Left lung (tissue), 10 donors: ENCODE results near the gene AKIP1. TPM values are rescaled to one million over a fixed set of nuclear protein-coding genes. Genes with fewer than 3 reads are reported as not detected.

Source experiments
- ATAC-seq: fragments of 200-7000 bp; cut with Tn5 transposase; one replicate; pipeline ENCODE4 v1.9.1; 2020; ENCODE audit warnings: moderate library complexity
- DNase-seq, 4 donors: peaks; one replicate each; pipeline ENCODE4 v3.0.0-alpha.2; 2013 to 2020
- H3K27ac ChIP-seq, 2 donors: fragments of 200-600 bp; sonication (generic) in 1 of 2; one replicate each; pipeline versions ENCODE4 v1.5.0 to v1.8.0; 2020 to 2021
- H3K27me3 ChIP-seq, 2 donors: fragments of 200-600 bp; sonication (generic) in 1 of 2; one replicate each; pipeline versions ENCODE4 v1.5.0 to v1.8.0; 2020 to 2021
- H3K36me3 ChIP-seq, 2 donors: fragments of 200-600 bp; sonication (generic) in 1 of 2; one replicate each; pipeline versions ENCODE4 v1.5.0 to v1.8.0; 2020 to 2021
- H3K4me1 ChIP-seq, 2 donors: fragments of 200-600 bp; one replicate each; pipeline ENCODE4 v1.8.0; 2021
- H3K4me3 ChIP-seq, 2 donors: fragments of 200-600 bp; sonication (generic) in 1 of 2; one replicate each; pipeline versions ENCODE4 v1.5.0 to v1.8.0; 2020 to 2021; ENCODE audit warnings: mild to moderate bottlenecking in 1 of 2
- H3K9me3 ChIP-seq, 2 donors: fragments of 200-600 bp; sonication (generic) in 1 of 2; one replicate each; pipeline versions ENCODE4 v1.5.0 to v1.8.0; 2020 to 2021
- CTCF ChIP-seq, 2 donors: fragments of 200-600 bp; sonication (generic) in 1 of 2; IDR thresholded peaks; one replicate each; pipeline versions ENCODE4 v1.5.0 to v1.8.0; 2021; ENCODE audit warnings: antibody characterized with exemption in 2 of 2
- intact Hi-C, 2 donors: fragments of 100-400 bp; cut with DNase I; formaldehyde crosslinking; loops; one replicate each; pipeline versions ENCODE4 v1.11.2 to v1.14.2; 2022
- polyA plus RNA-seq, 6 donors: library from polyadenylated mRNA; unstranded; fragments of 120-200 nt; gene quantifications; one replicate each; pipeline ENCODE4 v1.2.1, GENCODE V29; 2013; ENCODE audit not compliant: insufficient read length in 6 of 6
- total RNA-seq, 2 donors: library from RNA; stranded (reverse); fragmentation: NEBNext Ultra II Directional; extraction: Animal tissue kit (Norgen Biotek cat#: 25700); gene quantifications; one replicate each; pipeline ENCODE4 v1.2.1, GENCODE V29; 2021
- donor health status: DM: no; HTN: yes; CAD: no.
- donor health status: DM: no; HTN: no; CAD: no.

Gene AKIP1
- total and polyA plus RNA-seq, 8 donors: 20.1 to 29.1 (median 22.5) TPM

GRCh38 chr11:8964324-8965320 is 53.6 kb downstream of the AKIP1 start, which contains the start of gene TMEM9B:
Gene TMEM9B (minus strand): TSS chr11:8964442. CDS start chr11:8964313, 129 bp downstream.
- no peaks in the 10 kb centered on the region for H3K9me3 ChIP-seq
- peaks cover 15 to 50% of the 10 kb centered on the region in 2 donors for H3K4me1 ChIP-seq
- H3K27ac ChIP-seq: peak within 1 kb of the TSS; percentile 96 to 98
- ATAC-seq (peak; percentile 95), DNase-seq (peak; percentile 87 to 98 (median 94))
- no peak for TF ChIP-seq CTCF (IDR thresholded peaks at IDR 0.05)
- no peaks in the 10 kb centered on the region for H3K36me3 ChIP-seq
- H3K4me3 ChIP-seq: peak within 1 kb of the TSS; percentile 81 to 85
- intact Hi-C loops: no loop called here
- no peaks in the 10 kb centered on the region for H3K27me3 ChIP-seq

- no peaks in the 10 kb centered on the region for H3K27me3 ChIP-seq
- H3K27ac ChIP-seq: no peak overlapping the region
- TF ChIP-seq CTCF (IDR thresholded peaks at IDR 0.05): no peak
- no peak for DNase-seq
- H3K4me1 ChIP-seq: peaks cover 9 to 25% of the 10 kb centered on the region in 2 donors
- no peaks in the 10 kb centered on the region for H3K36me3 ChIP-seq
- no peak for ATAC-seq
- intact Hi-C loops: no loop called here
- H3K4me3 ChIP-seq: no peak overlapping the region
- no peaks in the 10 kb centered on the region for H3K9me3 ChIP-seq
These were observed 56.2 kb downstream of the AKIP1 start for GRCh38 chr11:8967184-8967583.

Other genes starting within 250 kb of the AKIP1 start
- 10 to 100 TPM in 1 of 2 donors, 1 to 10 TPM in 1; 7.3 to 14.3 TPM for gene TRIM66, start 228.5 kb upstream of the AKIP1 start, total RNA-seq
- 10 to 100 TPM in 5 of 6 donors, 1 to 10 TPM in 1; 6.8 to 13.9 (median 11.9) TPM for gene TRIM66, start 228.5 kb upstream of the AKIP1 start, polyA plus RNA-seq
- gene RPL27A, start 228.4 kb upstream of the AKIP1 start, total RNA-seq: 100 to 1,000 TPM; 724 to 741 TPM
- 1,000 to 10,000 TPM; 2,547 to 3,217 (median 2,700) TPM for gene RPL27A, start 228.4 kb upstream of the AKIP1 start, polyA plus RNA-seq
- 1 to 10 TPM in 1 of 2 donors, not detected in 1; 2.0 TPM for gene C11orf16, start 21.8 kb downstream of the AKIP1 start, total RNA-seq
- 1 to 10 TPM; 1.5 to 8.1 (median 4.5) TPM for gene C11orf16, start 21.8 kb downstream of the AKIP1 start, polyA plus RNA-seq
- not detected for gene ASCL3, start 31.8 kb downstream of the AKIP1 start, total RNA-seq
- under 1 TPM in 3 of 6 donors, not detected in 3; 0.21 to 0.60 (median 0.26) TPM for gene ASCL3, start 31.8 kb downstream of the AKIP1 start, polyA plus RNA-seq
- gene TMEM9B, start 53.3 kb downstream of the AKIP1 start, total RNA-seq: 10 to 100 TPM; 54.2 to 61.7 TPM
- 10 to 100 TPM; 43.4 to 54.2 (median 48.0) TPM for gene TMEM9B, start 53.3 kb downstream of the AKIP1 start, polyA plus RNA-seq
- 1 to 10 TPM; 1.1 to 2.3 TPM for gene NRIP3, start 92.8 kb downstream of the AKIP1 start, total RNA-seq
- gene NRIP3, start 92.8 kb downstream of the AKIP1 start, polyA plus RNA-seq: 1 to 10 TPM; 2.4 to 4.8 (median 3.0) TPM
- 1 to 10 TPM; 2.7 to 3.9 TPM for gene SCUBE2, start 180.4 kb downstream of the AKIP1 start, total RNA-seq
- gene SCUBE2, start 180.4 kb downstream of the AKIP1 start, polyA plus RNA-seq: 10 to 100 TPM; 29.7 to 55.9 (median 41.7) TPM